Panc1 (cell line): ENCODE measurements around the gene RGS4. TPM values are rescaled to one million over a fixed set of nuclear protein-coding genes. Genes with fewer than 3 reads are reported as not detected.

Source experiments
- ATAC-seq: fragments of 200-7000 bp; cut with Tn5 transposase; 2 replicates; pipeline ENCODE4 v1.9.1; 2020; ENCODE audit warnings: mild to moderate bottlenecking, moderate library complexity
- BruUV-seq: library from RNA; stranded (reverse); fragments of 400-500 nt; replicated peaks from 2 replicates; lab custom pipeline; 2021; lab: Mats Ljungman, UMichigan
- CTCF ChIA-PET: fragments of 300-600 bp; sonication (Branson Sonifier 250); formaldehyde crosslinking; loops from one replicate; lab custom pipeline; 2022; ENCODE audit warnings: antibody characterized with exemption; lab: Charles Lee
- POLR2A ChIA-PET: fragments of 300-600 bp; sonication (Branson Sonifier 250); formaldehyde crosslinking; loops from one replicate; lab custom pipeline; 2022; ENCODE audit warnings: antibody characterized with exemption; lab: Charles Lee
- DNase-seq: peaks from one replicate; pipeline ENCODE4 v3.0.0-alpha.2; 2010; ENCODE audit warnings: low read depth, low spot score
- H3K27ac ChIP-seq: 2 replicates; pipeline ENCODE4 v1.5.1; 2011; ENCODE audit warnings: mild to moderate bottlenecking, low read length, inconsistent platforms
- H3K27me3 ChIP-seq: fragments of 200-500 bp; sonication (Bioruptor generic); 2 replicates; pipeline ENCODE4 v1.6.0; 2014; ENCODE audit warnings: low read length, inconsistent platforms; ENCODE audit not compliant: control insufficient read depth, insufficient read depth
- H3K36me3 ChIP-seq: fragments of 200-500 bp; sonication (Bioruptor generic); 2 replicates; pipeline ENCODE4 v1.5.1; 2014; ENCODE audit warnings: inconsistent platforms, mild to moderate bottlenecking, low read length, moderate library complexity; ENCODE audit not compliant: control insufficient read depth, insufficient read depth
- H3K4me1 ChIP-seq: 2 replicates; pipeline ENCODE4 v1.5.1; 2011; ENCODE audit warnings: inconsistent platforms, mild to moderate bottlenecking, low read length, moderate library complexity; ENCODE audit not compliant: control insufficient read depth, insufficient read depth
- H3K4me3 ChIP-seq, 2 experiments: 2 replicates each; pipeline ENCODE4 v1.5.1; 2011 to 2012; ENCODE audit warnings: low read depth in 2 of 2, low read length in 2 of 2, mild to moderate bottlenecking in 2 of 2, inconsistent platforms in 1 of 2, moderate library complexity in 1 of 2
- H3K9me3 ChIP-seq: fragments of 200-500 bp; sonication (Bioruptor generic); 2 replicates; pipeline ENCODE4 v1.5.1; 2014; ENCODE audit warnings: low read depth, mild to moderate bottlenecking, inconsistent platforms, low read length, moderate library complexity; ENCODE audit not compliant: control insufficient read depth, insufficient read depth
- CTCF ChIP-seq: fragments of 450-650 bp; IDR thresholded peaks from 2 replicates; pipeline ENCODE4 v1.5.1; 2017; ENCODE audit warnings: mild to moderate bottlenecking
- POLR2AphosphoS5 ChIP-seq: IDR thresholded peaks from 2 replicates; pipeline ENCODE4 v1.6.1; 2012; ENCODE audit warnings: mild to moderate bottlenecking, low read depth, low read length, moderate library complexity
- REST ChIP-seq, 2 experiments: IDR thresholded peaks; 2 replicates each; pipeline ENCODE4 v1.6.1; 2011 to 2012; ENCODE audit warnings: low read depth in 2 of 2, control low read depth in 1 of 2, low read length in 1 of 2, mild to moderate bottlenecking in 1 of 2, moderate library complexity in 1 of 2; ENCODE audit not compliant: insufficient read depth in 1 of 2
- SIN3A ChIP-seq: IDR thresholded peaks from 2 replicates; pipeline ENCODE4 v1.6.1; 2012; ENCODE audit warnings: low read depth, mild to moderate bottlenecking, low read length, moderate library complexity, borderline replicate concordance; ENCODE audit not compliant: insufficient read depth
- TCF7L2 ChIP-seq: IDR thresholded peaks from 2 replicates; pipeline ENCODE4 v1.6.1; 2011; ENCODE audit warnings: mild to moderate bottlenecking, low read depth, low read length, inconsistent platforms
- in situ Hi-C: cut with HindIII; loops from 2 replicates; pipeline ENCODE4 v1.10.0; 2016; ENCODE audit warnings: low sequenced_read_pairs, low pct_unique_long_range_greater_than_20kb
- intact Hi-C: fragments of 100-400 bp; cut with micrococcal nuclease; formaldehyde crosslinking; loops from one replicate; pipeline ENCODE4 v1.10.0; 2022; ENCODE audit not compliant: unreplicated experiment
- total RNA-seq: library from RNA; stranded (reverse); gene quantifications from one replicate; pipeline ENCODE4 v1.2.1, GENCODE V29; 2021; ENCODE audit not compliant: unreplicated experiment

The RGS4 gene
- total RNA-seq, 1 experiment from 2014 or later, result 0.26 TPM

- no peak for TF ChIP-seq POLR2AphosphoS5
- TF ChIP-seq CTCF, result no peak
- TF ChIP-seq TCF7L2, result no peak
- no peak for TF ChIP-seq SIN3A
- TF ChIP-seq REST (IDR thresholded peaks at IDR 0.05; ENCODE audit: insufficient read depth in 1 of 2, low read depth in 2 of 2, low read length in 1 of 2), result no peak
- DNase-seq, result no peak
- Histone ChIP-seq H3K36me3 (no peaks in the 10 kb centered on the region), H3K4me3 (no peak overlapping the region), H3K9me3 (no peaks in the 10 kb centered on the region), H3K27me3 (no peaks in the 10 kb centered on the region), H3K27ac (no peak overlapping the region), H3K4me1 (no peaks in the 10 kb centered on the region)
- ATAC-seq, result no peak
- in situ Hi-C loops (no loop called here), intact Hi-C loops (no loop called here)
- ChIA-PET POLR2A (no interaction called here), CTCF (no interaction called here)
- no TSS peak for BruUV-seq
Measured at GRCh38 chr1:163083690-163084089, 14.5 kb downstream of the RGS4 start.

GRCh38 chr1:163084330-163084729 lies 15.2 kb downstream of the RGS4 start:
- in situ Hi-C loops, result no loop called here
- Histone ChIP-seq H3K4me3 (no peak overlapping the region), H3K4me1 (no peaks in the 10 kb centered on the region), H3K27me3 (no peaks in the 10 kb centered on the region), H3K9me3 (no peaks in the 10 kb centered on the region), H3K36me3 (no peaks in the 10 kb centered on the region), H3K27ac (no peak overlapping the region)
- intact Hi-C loops, result no loop called here
- ChIA-PET CTCF (no interaction called here), POLR2A (no interaction called here)
- ATAC-seq (no peak), DNase-seq (no peak)
- no TSS peak for BruUV-seq
- TF ChIP-seq CTCF (no peak), REST (IDR thresholded peaks at IDR 0.05; ENCODE audit: insufficient read depth in 1 of 2, low read depth in 2 of 2, low read length in 1 of 2) (no peak), TCF7L2 (no peak), SIN3A (no peak), POLR2AphosphoS5 (no peak)
